ENCODE data around the gene HNRNPU.
A peak's percentile ranks its signal among the peaks of the same experiment; 100 is the strongest.

Gene HNRNPU

DNA sequence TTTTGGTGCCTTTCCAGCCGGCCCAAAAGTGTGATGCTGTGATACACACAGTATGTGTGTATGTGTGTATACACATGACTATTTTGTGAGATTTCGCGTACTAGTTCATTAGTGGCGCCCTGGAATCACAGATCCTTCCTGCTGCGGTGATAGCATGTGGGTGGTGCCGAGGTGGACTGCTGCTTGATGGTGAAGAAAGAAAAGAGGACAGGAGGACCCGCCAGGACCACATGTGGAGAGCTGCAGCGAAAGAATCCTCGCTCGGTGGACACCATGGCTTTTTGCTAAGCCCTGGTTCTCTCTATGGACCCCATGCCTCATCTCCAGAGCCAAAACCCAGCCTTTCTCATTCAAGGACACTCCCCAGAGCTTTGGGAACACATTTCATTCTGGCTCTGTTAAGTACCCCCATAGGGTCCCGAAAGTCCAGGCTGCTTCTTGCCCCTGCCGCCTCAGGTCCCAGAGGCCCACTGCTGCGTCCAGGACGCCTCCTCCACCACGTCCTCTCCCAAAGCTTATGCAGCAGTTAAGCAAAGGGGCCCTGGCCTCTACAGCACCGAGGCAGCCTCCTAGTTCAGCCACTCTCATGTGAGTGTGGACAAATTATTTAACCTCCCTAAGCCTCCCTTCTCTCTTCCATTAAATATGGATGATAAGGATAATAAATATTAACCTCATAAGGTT is 61.6 kb downstream of the HNRNPU start:
- no peak for DNase-seq (ENCODE audit: low read depth)

DNA sequence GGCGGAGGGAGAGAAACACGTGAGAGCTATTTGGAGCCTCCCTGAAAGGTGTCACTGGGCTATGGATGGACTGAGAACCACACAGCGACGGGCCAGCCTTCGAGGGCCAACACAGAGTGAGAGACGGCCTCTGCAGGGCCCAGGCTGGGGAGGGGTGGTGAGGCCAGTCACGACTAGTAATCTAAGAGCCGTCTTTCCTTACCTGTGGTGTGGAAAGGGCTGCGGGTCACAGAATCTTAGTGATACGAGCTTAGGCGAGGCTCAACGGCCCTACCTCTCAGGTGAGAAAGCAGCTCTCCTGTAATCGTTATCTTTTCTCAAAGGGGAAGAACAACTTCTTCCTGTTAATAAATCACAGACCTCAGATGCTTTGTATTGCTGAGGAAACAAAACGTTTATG is 62.3 kb downstream of the HNRNPU start:
- no peak for DNase-seq (ENCODE audit: low read depth)

DNA sequence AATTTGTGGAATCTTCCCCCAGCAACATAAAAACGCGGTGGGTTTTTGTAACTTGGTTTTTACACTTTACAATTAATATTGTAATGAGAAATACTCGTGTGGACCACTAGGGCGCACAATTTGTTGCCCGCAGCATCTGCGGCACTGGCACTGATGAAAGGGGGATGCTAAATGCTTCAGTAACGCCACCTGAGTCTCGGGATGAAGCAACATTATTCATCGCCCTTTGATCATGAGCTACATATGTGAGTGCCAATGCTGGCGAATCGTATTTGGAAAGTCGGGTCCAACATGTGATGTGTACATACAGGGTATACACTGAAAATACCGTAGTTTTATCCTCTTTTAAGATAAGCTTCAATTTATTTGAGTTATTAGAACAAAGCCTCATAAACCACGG is 63.1 kb downstream of the HNRNPU start:
- peak; percentile 29 for DNase-seq (ENCODE audit: low read depth)

DNA sequence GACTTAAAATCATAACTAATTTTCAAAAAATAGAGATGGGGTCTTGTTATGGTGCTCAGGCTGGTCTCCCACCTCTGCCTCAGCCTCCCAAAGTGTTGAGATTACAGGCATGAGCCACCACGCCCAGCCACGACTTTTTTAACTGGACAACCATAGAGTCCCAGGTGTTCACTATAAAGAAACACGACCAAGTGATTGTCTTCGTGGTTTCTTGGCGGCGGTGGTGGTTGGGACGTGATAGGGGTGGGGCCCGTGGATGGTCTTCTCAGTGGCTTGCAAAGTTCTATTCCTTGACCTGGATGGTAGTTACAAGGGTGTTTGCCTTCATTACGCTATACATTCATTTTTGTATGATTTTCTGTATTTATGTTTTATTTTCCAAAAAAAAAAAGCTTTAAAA is 63.5 kb downstream of the HNRNPU start:
- no peak for DNase-seq (ENCODE audit: low read depth)

All from activated T-helper 9 cell treated with anti-CD3 and anti-CD28 coated beads, Interleukin-2, amount 50 U/mL, for 16 hours (primary cell).